GM12873 (cell line): ENCODE results near the gene RPS21.

Source experiments
- TF ChIP-seq, protein P1 (sequence below): IDR thresholded peaks from 2 replicates; pipeline ENCODE4 v1.5.1; 2012; ENCODE audit warnings: low read depth, mild to moderate bottlenecking, moderate library complexity, low read length, control low read depth; ENCODE audit not compliant: insufficient read depth; ENCODE audit errors: missing control alignments

Gene RPS21

DNA sequence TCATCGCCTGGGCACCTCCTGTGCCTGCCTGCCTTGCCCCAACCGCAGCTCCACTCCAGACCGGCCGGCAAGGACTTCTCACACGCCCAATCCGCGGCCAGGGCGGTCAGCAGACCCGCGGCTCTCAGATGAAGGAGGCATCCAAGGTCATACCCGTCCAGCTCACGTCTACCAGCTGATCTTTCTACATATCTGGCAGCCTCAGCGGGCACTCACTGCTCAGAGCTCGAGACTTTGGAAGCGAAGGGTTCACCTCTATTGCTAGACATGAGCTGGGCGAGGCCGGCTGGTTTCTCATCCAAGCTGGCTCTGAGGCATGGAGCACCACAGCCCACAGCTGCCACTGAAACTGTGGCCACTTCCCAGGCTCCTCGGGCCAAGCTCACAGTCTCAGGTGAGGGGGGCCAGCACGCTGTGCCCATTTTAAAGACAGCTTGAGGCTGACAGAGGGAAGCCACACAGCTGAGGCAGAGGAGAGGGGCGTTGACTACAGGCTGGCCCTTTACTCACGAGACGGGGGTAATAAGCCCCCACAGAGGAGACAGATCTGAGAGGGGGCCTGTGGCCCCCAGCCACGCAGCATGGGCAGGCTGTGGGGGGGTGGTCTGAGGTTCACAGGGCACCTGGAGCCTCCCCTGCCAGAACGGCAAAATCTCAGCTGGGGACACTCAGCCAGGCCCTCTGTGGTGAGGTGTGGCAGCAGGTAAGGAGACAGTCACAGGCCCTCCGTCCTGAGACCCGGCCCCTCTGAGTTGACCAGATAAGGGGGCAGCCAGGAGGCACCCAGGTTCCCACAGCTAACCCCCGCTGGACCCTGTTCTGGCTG lies 21.8 kb upstream of the RPS21 start:
- TF ChIP-seq, protein P1, sequence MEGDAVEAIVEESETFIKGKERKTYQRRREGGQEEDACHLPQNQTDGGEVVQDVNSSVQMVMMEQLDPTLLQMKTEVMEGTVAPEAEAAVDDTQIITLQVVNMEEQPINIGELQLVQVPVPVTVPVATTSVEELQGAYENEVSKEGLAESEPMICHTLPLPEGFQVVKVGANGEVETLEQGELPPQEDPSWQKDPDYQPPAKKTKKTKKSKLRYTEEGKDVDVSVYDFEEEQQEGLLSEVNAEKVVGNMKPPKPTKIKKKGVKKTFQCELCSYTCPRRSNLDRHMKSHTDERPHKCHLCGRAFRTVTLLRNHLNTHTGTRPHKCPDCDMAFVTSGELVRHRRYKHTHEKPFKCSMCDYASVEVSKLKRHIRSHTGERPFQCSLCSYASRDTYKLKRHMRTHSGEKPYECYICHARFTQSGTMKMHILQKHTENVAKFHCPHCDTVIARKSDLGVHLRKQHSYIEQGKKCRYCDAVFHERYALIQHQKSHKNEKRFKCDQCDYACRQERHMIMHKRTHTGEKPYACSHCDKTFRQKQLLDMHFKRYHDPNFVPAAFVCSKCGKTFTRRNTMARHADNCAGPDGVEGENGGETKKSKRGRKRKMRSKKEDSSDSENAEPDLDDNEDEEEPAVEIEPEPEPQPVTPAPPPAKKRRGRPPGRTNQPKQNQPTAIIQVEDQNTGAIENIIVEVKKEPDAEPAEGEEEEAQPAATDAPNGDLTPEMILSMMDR = no peak

DNA sequence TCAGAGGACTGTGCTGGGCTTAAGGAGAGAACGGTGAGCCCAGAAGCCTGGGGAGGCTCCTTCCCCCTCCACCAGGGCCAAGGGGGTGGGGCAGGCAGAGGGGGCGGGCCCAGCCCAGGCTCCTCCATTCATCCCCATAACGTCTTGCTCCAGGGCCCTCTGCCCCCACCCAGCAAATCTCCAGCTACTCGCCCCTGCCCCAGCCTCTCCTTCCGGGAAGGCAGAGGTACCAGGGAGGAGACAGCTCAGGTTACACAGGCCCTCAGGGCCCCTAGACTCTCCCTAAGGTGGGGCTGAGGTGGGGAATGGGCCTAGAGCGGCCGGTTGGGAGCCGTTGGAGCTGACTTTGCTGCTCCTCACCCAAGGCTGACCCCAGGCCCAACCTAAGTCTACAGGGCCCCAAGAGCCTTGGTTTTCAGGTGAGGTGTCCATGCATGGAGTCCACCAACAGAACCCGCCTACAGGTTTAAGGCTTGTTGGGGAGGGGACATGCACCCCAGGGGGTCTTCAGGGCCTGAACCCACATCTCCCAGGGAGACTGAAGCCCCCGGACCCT lies 21.0 kb upstream of the RPS21 start:
- TF ChIP-seq, protein P1 = no peak

DNA sequence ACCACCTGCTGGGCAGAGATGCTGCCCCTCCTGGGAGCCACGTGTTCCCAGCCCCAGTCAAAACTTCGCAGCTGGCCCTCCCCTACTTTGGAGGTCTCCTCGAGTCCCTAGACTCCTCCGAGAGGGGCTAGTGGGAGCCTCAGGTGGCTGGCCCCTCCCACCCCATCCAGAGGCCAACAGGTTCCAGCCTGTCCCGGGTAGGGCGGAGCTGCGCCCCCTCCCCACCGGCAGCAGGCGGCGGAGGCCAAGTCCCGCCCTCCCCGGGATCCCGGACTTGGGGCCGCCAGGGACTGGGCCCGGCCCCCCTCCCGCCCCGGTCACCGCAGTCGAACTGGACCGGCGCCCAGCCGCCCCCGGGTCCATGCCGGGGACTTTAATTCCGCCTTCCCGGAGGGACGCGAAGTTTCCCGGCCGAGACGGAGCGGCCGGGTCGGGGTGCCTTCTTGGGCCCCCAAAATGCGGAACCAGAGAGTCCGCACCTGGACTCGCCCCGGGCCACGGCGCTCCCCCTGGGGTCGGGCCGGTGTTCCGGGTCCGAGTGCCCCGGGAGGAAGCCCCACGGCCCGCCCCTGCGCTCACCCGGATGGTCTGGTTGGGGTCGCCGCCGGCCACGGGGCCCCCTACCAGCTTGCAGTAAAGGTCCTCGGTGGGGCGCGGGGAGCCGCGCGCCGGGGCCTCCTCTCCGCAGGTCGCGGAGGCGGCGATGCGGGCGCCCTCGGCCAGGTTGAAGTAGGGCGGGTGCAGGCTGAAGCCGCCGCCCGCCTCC lies 20.4 kb upstream of the RPS21 start:
- TF ChIP-seq, protein P1 = no peak

DNA sequence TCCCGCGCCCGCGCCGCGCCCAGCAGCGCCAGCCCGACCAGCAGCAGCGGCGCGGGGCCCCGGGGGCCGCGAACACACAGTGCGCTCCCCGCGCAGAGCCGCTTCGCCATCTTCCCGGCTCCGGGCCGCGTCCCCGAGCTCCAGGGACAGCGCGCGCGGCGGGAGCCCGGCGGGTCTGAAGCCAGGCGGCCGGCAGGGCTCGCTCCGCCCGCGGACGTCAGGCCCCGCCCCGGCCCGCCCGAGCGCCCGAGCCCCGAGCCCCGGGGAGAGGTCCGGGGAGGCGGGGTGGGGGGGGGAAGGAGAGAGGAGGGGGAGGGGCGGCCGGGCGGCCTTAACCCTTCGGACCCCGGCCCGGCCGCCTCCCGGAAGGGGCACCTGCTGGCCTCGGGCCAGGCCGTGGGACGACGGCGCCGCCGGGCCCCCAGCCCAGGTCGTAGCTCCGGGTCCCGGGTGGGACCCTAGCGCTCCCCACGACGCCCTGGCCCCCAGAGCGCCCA lies 19.7 kb upstream of the RPS21 start, which contains the start of gene LAMA5:
Gene LAMA5 (minus strand): TSS at position 177 of the 497 bp plus-strand sequence. CDS start 67 bp downstream, at position 110.
- TF ChIP-seq, protein P1 = no peak

DNA sequence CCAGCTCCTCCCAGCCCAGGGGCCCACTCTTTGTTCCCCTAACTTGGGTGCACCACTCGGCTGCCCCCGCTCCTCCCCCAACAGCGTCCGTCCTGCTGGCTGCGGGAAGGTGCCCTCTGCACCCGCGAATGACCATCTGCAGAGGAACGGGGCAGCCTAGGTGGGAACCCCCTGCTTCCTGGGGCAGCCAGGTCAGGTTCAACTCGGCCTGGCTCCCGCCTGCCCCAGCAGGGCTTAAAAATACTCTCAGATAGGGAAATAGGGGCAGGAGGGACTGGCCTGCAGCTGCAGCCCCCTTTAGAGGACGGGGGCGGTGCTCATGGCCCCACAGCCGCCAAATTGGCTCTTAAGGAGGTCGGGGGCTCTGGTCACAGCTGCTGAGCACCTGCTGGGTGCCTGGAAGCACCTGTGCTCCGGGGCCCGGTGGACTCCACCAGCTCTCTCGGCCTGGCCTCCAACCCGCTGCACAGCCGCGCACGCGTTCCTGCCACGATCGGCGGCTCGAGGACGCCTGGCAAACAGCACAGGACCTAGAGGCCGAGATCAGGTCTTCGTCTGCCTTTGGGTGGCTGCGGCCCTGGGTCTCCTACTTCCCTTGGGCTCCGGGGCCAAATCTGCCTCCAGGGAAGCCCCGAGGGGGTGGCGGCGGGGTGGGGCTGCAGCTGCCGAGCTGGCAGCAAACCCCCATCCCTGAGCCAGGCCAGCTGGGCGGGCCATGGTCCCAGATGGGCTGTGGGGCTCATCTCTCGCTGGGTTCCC lies 19.1 kb upstream of the RPS21 start:
- TF ChIP-seq, protein P1 = no peak

DNA sequence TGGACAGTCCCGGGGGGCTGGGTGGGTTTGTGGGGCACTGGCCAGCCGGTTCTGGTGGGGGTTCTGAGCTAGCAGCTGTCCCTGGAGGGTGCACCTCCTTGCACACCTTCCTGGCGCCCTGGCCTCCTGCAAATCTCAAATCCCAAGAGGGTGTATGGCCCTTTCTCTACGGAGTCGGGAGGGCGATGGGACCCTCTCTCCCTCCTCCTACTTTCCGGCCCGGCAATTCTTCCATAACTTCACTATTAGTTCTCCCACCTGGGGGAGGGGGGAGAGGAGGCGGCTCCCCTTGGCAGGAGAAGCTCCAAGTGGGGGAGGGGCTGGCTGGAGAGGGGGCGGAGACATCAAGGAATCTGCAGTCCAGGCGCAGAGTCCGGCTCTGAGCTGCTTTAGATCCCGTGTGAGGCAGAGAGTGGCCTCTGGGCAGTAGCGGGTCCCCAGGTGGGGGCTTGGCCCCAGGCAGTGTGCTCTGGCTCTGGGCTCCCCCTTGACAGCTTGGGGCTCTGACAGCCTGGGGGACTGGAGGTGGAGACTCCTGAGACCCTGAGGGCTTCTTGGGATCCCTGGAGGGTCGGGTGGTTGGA lies 18.4 kb upstream of the RPS21 start:
- TF ChIP-seq, protein P1 = no peak
